ENCODE data around the gene PSMC2. TPM values are rescaled to one million over a fixed set of nuclear protein-coding genes. Genes with fewer than 3 reads are reported as not detected.

Gene PSMC2
- total RNA-seq, 1 donor, result 252 TPM

- DNase-seq (ENCODE audit: low read depth), result peak; percentile 60
Measured at GRCh38 chr7:103343758-103344452, 3.5 kb upstream of the PSMC2 start.

GRCh38 chr7:103344453-103345149 is 2.8 kb upstream of the PSMC2 start, which contains the start of gene DNAJC2:
Gene DNAJC2 (minus strand): TSS chr7:103344767. CDS start chr7:103344622, 145 bp downstream.
- DNase-seq (ENCODE audit: low read depth), result peak; percentile 96
- TF ChIP-seq, protein P1, sequence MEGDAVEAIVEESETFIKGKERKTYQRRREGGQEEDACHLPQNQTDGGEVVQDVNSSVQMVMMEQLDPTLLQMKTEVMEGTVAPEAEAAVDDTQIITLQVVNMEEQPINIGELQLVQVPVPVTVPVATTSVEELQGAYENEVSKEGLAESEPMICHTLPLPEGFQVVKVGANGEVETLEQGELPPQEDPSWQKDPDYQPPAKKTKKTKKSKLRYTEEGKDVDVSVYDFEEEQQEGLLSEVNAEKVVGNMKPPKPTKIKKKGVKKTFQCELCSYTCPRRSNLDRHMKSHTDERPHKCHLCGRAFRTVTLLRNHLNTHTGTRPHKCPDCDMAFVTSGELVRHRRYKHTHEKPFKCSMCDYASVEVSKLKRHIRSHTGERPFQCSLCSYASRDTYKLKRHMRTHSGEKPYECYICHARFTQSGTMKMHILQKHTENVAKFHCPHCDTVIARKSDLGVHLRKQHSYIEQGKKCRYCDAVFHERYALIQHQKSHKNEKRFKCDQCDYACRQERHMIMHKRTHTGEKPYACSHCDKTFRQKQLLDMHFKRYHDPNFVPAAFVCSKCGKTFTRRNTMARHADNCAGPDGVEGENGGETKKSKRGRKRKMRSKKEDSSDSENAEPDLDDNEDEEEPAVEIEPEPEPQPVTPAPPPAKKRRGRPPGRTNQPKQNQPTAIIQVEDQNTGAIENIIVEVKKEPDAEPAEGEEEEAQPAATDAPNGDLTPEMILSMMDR (IDR thresholded peaks at IDR 0.05; ENCODE audit: insufficient read depth, low read depth, low read length), result no peak
- peak within 1 kb of the TSS; percentile 86 for H3K4me3 ChIP-seq (ENCODE audit: low read depth, low read length)

More at GRCh38 chr7:103343758-103344452, 3.5 kb upstream of the PSMC2 start:
- H3K4me3 ChIP-seq (ENCODE audit: low read depth, low read length), result peak overlapping the region; percentile 86
- TF ChIP-seq, protein P1 (IDR thresholded peaks at IDR 0.05; ENCODE audit: insufficient read depth, low read depth, low read length), result no peak

DNA sequence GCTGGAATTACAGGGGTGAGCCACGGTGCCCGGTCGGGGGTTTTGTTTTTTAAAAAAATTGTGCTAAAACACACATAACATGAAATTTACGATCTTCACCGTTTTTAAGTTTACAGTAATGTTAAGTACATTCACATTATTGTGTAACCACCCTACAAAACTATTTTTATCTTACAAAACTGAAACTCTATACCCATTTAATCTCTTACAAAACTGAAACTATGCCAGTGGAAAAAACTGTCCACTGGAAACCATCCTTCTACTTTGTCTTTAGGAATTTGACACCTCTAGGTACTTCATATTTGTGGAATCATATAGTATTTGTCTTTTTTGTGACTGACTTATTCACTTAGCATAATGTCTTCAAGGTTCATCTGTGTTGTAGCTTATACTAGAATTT is 1.0 kb upstream of the PSMC2 start:
- TF ChIP-seq, protein P1 (IDR thresholded peaks at IDR 0.05; ENCODE audit: insufficient read depth, low read depth, low read length), result no peak
- no peak overlapping the region for H3K4me3 ChIP-seq (ENCODE audit: low read depth, low read length)
- peak; percentile 23 for DNase-seq (ENCODE audit: low read depth)

DNA sequence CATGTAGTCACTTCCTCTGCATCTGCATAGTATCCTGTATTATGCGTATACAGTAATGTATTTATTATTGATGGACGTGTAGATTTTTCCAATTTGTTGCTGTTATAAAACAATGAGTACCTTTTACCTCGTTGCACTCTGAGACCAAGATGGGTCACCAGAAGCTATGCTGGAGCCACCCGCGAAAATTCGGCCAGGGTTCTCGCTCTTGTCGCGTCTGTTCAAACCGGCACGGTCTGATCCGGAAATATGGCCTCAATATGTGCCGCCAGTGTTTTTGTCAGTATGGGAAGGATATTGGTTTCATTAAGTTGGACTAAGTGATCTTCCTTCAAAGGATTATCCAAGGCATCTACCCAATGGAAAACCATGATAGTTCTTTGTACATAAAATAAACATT is 1.0 kb downstream of the PSMC2 start:
- peak overlapping the region; percentile 90 for H3K4me3 ChIP-seq (ENCODE audit: low read depth, low read length)
- DNase-seq (ENCODE audit: low read depth), result no peak
- TF ChIP-seq, protein P1 (IDR thresholded peaks at IDR 0.05; ENCODE audit: insufficient read depth, low read depth, low read length), result no peak

DNA sequence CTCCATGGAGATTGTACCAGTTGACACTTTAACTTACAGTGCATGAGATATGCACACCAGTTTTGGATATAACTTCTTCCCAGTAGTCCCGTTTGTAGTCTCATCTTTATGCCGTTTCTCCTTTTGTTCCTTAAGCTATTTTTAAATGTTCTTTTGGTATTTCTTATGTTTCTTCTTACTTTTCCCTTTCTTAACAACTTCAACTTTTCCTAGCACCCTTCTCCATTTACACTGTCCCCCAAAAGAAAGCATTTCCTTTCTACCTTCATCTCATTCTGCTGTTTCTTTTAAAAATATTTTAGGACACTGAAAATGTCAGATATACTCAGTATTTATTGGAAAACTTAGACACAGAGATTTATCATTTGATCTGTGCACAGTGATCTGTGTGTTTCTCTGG is 1.5 kb downstream of the PSMC2 start:
- H3K4me3 ChIP-seq (ENCODE audit: low read depth, low read length), result peak overlapping the region; percentile 90
- TF ChIP-seq, protein P1 (IDR thresholded peaks at IDR 0.05; ENCODE audit: insufficient read depth, low read depth, low read length), result no peak
- no peak for DNase-seq (ENCODE audit: low read depth)

- TF ChIP-seq, protein P1 (IDR thresholded peaks at IDR 0.05; ENCODE audit: insufficient read depth, low read depth, low read length), result no peak
- H3K4me3 ChIP-seq (ENCODE audit: low read depth, low read length), result no peak overlapping the region
- no peak for DNase-seq (ENCODE audit: low read depth)
Measured at GRCh38 chr7:103349805-103350204, 2.4 kb downstream of the PSMC2 start.
